GM23248 (cell line): Measurements from ENCODE around the gene ZNF280C. TPM values are rescaled to one million over a fixed set of nuclear protein-coding genes. Genes with fewer than 3 reads are reported as not detected.

Experiments
- DNase-seq: peaks from one replicate; pipeline ENCODE4 v3.0.0-alpha.2; 2015
- H2AFZ ChIP-seq: fragments of 200-600 bp; sonication (generic); 2 replicates; pipeline ENCODE4 v1.6.1; 2016; ENCODE audit warnings: antibody characterized with exemption
- H3F3A ChIP-seq: fragments of 200-600 bp; sonication (generic); 2 replicates; pipeline ENCODE4 v1.6.1; 2016; ENCODE audit warnings: mild to moderate bottlenecking, antibody characterized with exemption, mixed run types; ENCODE audit not compliant: insufficient read depth
- H3K27ac ChIP-seq: fragments of 200-600 bp; sonication (generic); 2 replicates; pipeline ENCODE4 v1.5.1; 2016; ENCODE audit warnings: mild to moderate bottlenecking
- H3K27me3 ChIP-seq: fragments of 200-600 bp; sonication (generic); replicated peaks from 2 replicates; pipeline ENCODE4 v1.6.1; 2016; ENCODE audit warnings: mild to moderate bottlenecking; ENCODE audit not compliant: insufficient read depth
- H3K36me3 ChIP-seq: fragments of 200-600 bp; sonication (generic); 2 replicates; pipeline ENCODE4 v1.6.1; 2016; ENCODE audit warnings: low read depth, mild to moderate bottlenecking
- H3K4me1 ChIP-seq: fragments of 200-600 bp; sonication (generic); 2 replicates; pipeline ENCODE4 v1.6.1; 2016; ENCODE audit warnings: mild to moderate bottlenecking; ENCODE audit not compliant: insufficient read depth
- H3K4me2 ChIP-seq: fragments of 200-600 bp; sonication (generic); one replicate; pipeline ENCODE4 v1.6.1; 2016; ENCODE audit warnings: mild to moderate bottlenecking; ENCODE audit not compliant: unreplicated experiment
- H3K4me3 ChIP-seq: fragments of 200-600 bp; sonication (generic); 2 replicates; pipeline ENCODE4 v1.5.1; 2016; ENCODE audit warnings: mild to moderate bottlenecking
- H3K79me2 ChIP-seq: fragments of 200-600 bp; sonication (generic); 2 replicates; pipeline ENCODE4 v1.6.1; 2016; ENCODE audit warnings: mild to moderate bottlenecking; ENCODE audit not compliant: insufficient read depth
- H3K9ac ChIP-seq: fragments of 200-600 bp; sonication (generic); 2 replicates; pipeline ENCODE4 v1.6.1; 2016; ENCODE audit warnings: mild to moderate bottlenecking
- H3K9me2 ChIP-seq: fragments of 200-600 bp; sonication (generic); 2 replicates; pipeline ENCODE4 v1.6.1; 2016; ENCODE audit warnings: mixed run types, mild to moderate bottlenecking, moderate library complexity; ENCODE audit not compliant: insufficient read depth
- H3K9me3 ChIP-seq: fragments of 200-600 bp; sonication (generic); one replicate; pipeline ENCODE4 v1.6.1; 2017; ENCODE audit warnings: low read depth
- H4K20me1 ChIP-seq: fragments of 200-600 bp; sonication (generic); 2 replicates; pipeline ENCODE4 v1.6.0; 2016; ENCODE audit not compliant: insufficient read depth
- EZH2 ChIP-seq: fragments of 200-600 bp; sonication (generic); IDR thresholded peaks from 2 replicates; pipeline ENCODE4 v1.6.1; 2018; ENCODE audit warnings: antibody characterized with exemption, mild to moderate bottlenecking; ENCODE audit not compliant: insufficient read depth, poor library complexity, severe bottlenecking
- EZH2phosphoT487 ChIP-seq: fragments of 200-600 bp; sonication (generic); IDR thresholded peaks from 2 replicates; pipeline ENCODE4 v1.6.1; 2018; ENCODE audit warnings: antibody characterized with exemption, moderate library complexity, mild to moderate bottlenecking, low read depth; ENCODE audit not compliant: insufficient read depth
- WGBS, 2 experiments: methylation state at CpG; one replicate each; pipeline ENCODE4 v1.1.6; 2015 to 2017; ENCODE audit warnings: low lambda C conversion rate in 2 of 2, low coverage in 1 of 2; ENCODE audit errors: missing lambda C conversion rate in 2 of 2; 5-methylcytosine and 5-hydroxymethylcytosine counted together
- in situ Hi-C: fragments of 300-500 bp; cut with MboI; formaldehyde crosslinking; loops from 2 replicates; pipeline ENCODE4 v1.15.0; 2020
- polyA plus RNA-seq: library from polyadenylated mRNA; unstranded; fragments of >200 nt; fragmentation: Nextera tagmentation; extraction: Ambion mirVana; gene quantifications from 2 replicates; pipeline ENCODE4 v1.2.1, GENCODE V29; 2016
- total RNA-seq: library from RNA; depleted of rRNA; stranded (reverse); fragments of >200 nt; shearing (Covaris generic); gene quantifications from 2 replicates; pipeline ENCODE4 v1.2.3, GENCODE V29; 2014

Gene ZNF280C
- total and polyA plus RNA-seq, 2 experiments from 2014 or later: 2.0 to 3.4 TPM

- Histone ChIP-seq H3F3A (0 out of 2 replicates have a peak, but pooled peaks cover 4% of the 10 kb centered on the region), H3K79me2 (peaks cover 45% of the 10 kb centered on the region), H3K4me1 (peaks cover 6% of the 10 kb centered on the region), H3K9me2 (no peaks in the 10 kb centered on the region), H3K9ac (peak overlapping the region; percentile 93), H3K4me2 (peak overlapping the region; percentile 83), H3K4me3 (peak overlapping the region; percentile 98), H3K36me3 (no peaks in the 10 kb centered on the region), H3K27ac (peak overlapping the region; percentile 93), H2AFZ (peak overlapping the region; percentile 90), H4K20me1 (no peaks in the 10 kb centered on the region), H3K27me3 (no peaks in the 10 kb centered on the region), H3K9me3 (no peaks in the 10 kb centered on the region)
- DNase-seq: peak; percentile 69
- 0 to 3% methylated on average over 11 of the region's 32 CpGs for WGBS, 2 experiments
- no peak for TF ChIP-seq EZH2phosphoT487
- TF ChIP-seq EZH2: no peak
- in situ Hi-C loops: no loop called here
Measured at GRCh38 chrX:130165181-130165702, 103.5 kb downstream of the ZNF280C start.

GRCh38 chrX:130163398-130163797, 105.3 kb downstream of the ZNF280C start:
- peaks cover 61% of the 10 kb centered on the region for H3K79me2 ChIP-seq
- H3K4me2 ChIP-seq: no peak overlapping the region
- no peaks in the 10 kb centered on the region for H4K20me1 ChIP-seq
- H3K36me3 ChIP-seq: no peaks in the 10 kb centered on the region
- no peak overlapping the region for H3K27ac ChIP-seq
- no peak overlapping the region for H3K4me3 ChIP-seq
- no peaks in the 10 kb centered on the region for H3K9me3 ChIP-seq
- no peak for TF ChIP-seq EZH2phosphoT487
- no peak for TF ChIP-seq EZH2
- DNase-seq: no peak
- no peaks in the 10 kb centered on the region for H3K27me3 ChIP-seq
- in situ Hi-C loops: no loop called here
- no peak overlapping the region for H3K9ac ChIP-seq
- H3K4me1 ChIP-seq: peaks cover 6% of the 10 kb centered on the region
- no peaks in the 10 kb centered on the region for H3K9me2 ChIP-seq
- no peak overlapping the region for H2AFZ ChIP-seq
- WGBS, 2 experiments: 48 to 59% methylated on average over 2 of the region's 2 CpGs
- H3F3A ChIP-seq: 0 out of 2 replicates have a peak, but pooled peaks cover 4% of the 10 kb centered on the region

DNA sequence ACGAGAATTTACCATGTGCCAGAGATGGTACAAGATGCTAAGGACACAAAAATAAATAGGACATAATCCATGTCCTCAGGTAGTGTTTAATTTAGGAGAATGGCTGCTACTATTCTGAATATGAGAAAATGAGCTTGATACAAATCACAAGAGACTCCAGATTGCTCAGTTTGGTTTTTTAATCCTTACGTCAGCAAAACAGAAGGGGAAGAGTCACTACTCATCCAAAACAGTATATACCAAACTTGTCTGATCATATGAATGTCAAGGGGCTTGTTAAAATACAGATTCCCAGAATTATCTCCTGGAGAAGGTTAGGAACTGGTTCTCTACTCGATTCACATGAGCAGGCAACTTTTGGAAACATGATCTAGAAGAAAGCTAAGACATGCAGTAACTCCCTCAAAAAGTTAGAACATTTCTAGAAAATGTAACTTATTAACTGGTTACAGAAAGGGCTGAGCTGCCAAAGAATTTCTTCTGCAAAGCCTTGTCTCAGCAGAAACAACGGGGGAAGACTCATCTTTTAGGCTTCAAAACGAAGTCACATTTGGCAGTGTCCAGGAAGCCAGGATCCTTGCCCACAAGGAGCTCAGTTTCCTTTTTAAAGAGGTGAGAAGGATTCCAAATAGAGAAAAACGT, 106.5 kb downstream of the ZNF280C start:
- Histone ChIP-seq H3K27ac (no peak overlapping the region), H3K9me3 (no peaks in the 10 kb centered on the region), H3K4me2 (no peak overlapping the region), H3K4me3 (no peak overlapping the region), H3K9ac (no peak overlapping the region), H3K79me2 (peaks cover 61% of the 10 kb centered on the region), H2AFZ (no peak overlapping the region), H3K4me1 (peaks cover 6% of the 10 kb centered on the region), H3K27me3 (no peaks in the 10 kb centered on the region), H4K20me1 (no peaks in the 10 kb centered on the region), H3F3A (0 out of 2 replicates have a peak, but pooled peaks cover 4% of the 10 kb centered on the region), H3K9me2 (no peaks in the 10 kb centered on the region), H3K36me3 (no peaks in the 10 kb centered on the region)
- 31 to 33% methylated on average over 6 of the region's 6 CpGs for WGBS, 2 experiments
- no peak for TF ChIP-seq EZH2phosphoT487
- TF ChIP-seq EZH2: no peak
- in situ Hi-C loops: no loop called here
- DNase-seq: no peak

DNA sequence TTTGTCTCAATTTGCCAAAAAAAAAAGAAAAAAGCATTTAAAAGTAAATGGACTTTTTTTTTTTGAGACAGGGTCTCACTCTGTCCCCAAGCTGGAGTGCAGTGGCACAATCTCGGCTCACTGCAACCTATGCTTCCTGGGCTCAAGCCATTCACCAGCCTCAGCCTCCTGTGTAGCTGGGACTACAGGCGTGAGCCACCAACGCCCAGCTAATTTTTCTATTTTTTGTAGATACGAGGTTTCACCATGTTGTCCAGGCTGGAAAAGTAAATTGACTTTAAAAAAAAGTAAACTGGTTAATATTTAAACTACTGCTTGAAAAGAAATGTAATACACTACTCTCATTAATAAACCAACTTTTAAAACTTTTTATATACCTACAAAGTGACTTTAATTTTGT, 108.9 kb downstream of the ZNF280C start:
- no peak for DNase-seq
- Histone ChIP-seq H3K4me1 (peaks cover 5% of the 10 kb centered on the region), H3K9me3 (no peaks in the 10 kb centered on the region), H3K27me3 (no peaks in the 10 kb centered on the region), H3K36me3 (no peaks in the 10 kb centered on the region), H3K9ac (no peak overlapping the region), H3K9me2 (no peaks in the 10 kb centered on the region), H3K27ac (no peak overlapping the region), H2AFZ (no peak overlapping the region), H3F3A (0 out of 2 replicates have a peak, but pooled peaks cover 1% of the 10 kb centered on the region), H4K20me1 (no peaks in the 10 kb centered on the region), H3K4me3 (no peak overlapping the region), H3K4me2 (no peak overlapping the region), H3K79me2 (peaks cover 58% of the 10 kb centered on the region)
- no peak for TF ChIP-seq EZH2
- no peak for TF ChIP-seq EZH2phosphoT487
- WGBS, 2 experiments: 93 to 100% methylated on average over 4 of the region's 4 CpGs
- in situ Hi-C loops: no loop called here

DNA sequence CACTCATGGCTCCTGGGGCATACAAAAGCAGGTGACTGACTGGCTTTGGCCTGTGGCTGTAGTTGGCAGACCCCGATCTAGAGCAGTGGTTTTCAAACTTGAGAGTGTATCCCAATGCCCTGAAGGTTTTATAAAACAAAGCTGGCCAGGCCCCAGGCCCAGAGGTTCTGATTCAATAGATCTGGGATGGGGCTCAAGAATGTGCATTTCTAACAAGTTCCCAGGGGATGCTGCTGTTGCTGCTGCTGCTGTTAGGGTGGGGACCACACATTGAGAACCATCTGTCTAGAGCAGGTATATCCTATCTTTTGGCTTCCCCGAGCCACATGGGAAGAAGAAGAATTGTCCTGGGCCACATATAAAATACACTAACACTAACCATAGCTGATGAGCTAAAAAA, 110.4 kb downstream of the ZNF280C start:
- no peak overlapping the region for H3K4me2 ChIP-seq
- H3K79me2 ChIP-seq: peaks cover 43% of the 10 kb centered on the region
- H3K9me2 ChIP-seq: no peaks in the 10 kb centered on the region

More for the DNA sequence above, 110.4 kb downstream of the ZNF280C start:
- no peaks in the 10 kb centered on the region for H3K36me3 ChIP-seq
- TF ChIP-seq EZH2 (no peak), EZH2phosphoT487 (no peak)
- H3K4me1 ChIP-seq: no peaks in the 10 kb centered on the region
- no peak overlapping the region for H3K27ac ChIP-seq
- no peaks in the 10 kb centered on the region for H3K27me3 ChIP-seq
- no peaks in the 10 kb centered on the region for H4K20me1 ChIP-seq
- in situ Hi-C loops: no loop called here
- H2AFZ ChIP-seq: no peak overlapping the region
- DNase-seq: no peak
- 100% methylated on average over 1 to 2 of the region's 2 CpGs for WGBS, 2 experiments
- no peaks in the 10 kb centered on the region for H3F3A ChIP-seq
- no peak overlapping the region for H3K4me3 ChIP-seq
- no peaks in the 10 kb centered on the region for H3K9me3 ChIP-seq
- H3K9ac ChIP-seq: no peak overlapping the region
